Stimulated activated CD8-positive, alpha-beta memory T cell treated with anti-CD3 and anti-CD28 coated beads, Interleukin-15, amount 100 ng/mL, for 24 hours (primary cell): ENCODE data around the gene WDR93.
A peak's percentile ranks its signal among the peaks of the same experiment; 100 is the strongest.

ENCODE experiments used
- DNase-seq: peaks from one replicate; pipeline ENCODE4 v3.0.0-alpha.2; 2020; ENCODE audit warnings: low read depth

The WDR93 gene

GRCh38 chr15:89690276-89691218, at the start of gene WDR93, which contains the start of gene PEX11A:
Gene WDR93, plus strand, starts transcription at chr15:89690811. Its CDS starts 10,936 bp downstream, at chr15:89701747.
Gene PEX11A, minus strand, starts transcription at chr15:89690754. Its CDS starts 122 bp downstream, at chr15:89690632.
- peak; percentile 66 for DNase-seq

GRCh38 chr15:89641053-89641452, 49.6 kb upstream of the WDR93 start:
- no peak for DNase-seq

- DNase-seq = no peak
These were observed 48.5 kb upstream of the WDR93 start for GRCh38 chr15:89642106-89642505.

- DNase-seq = no peak
These were observed 44.9 kb upstream of the WDR93 start for GRCh38 chr15:89645680-89646079.

GRCh38 chr15:89646416-89647141, 44.0 kb upstream of the WDR93 start:
- no peak for DNase-seq

DNA sequence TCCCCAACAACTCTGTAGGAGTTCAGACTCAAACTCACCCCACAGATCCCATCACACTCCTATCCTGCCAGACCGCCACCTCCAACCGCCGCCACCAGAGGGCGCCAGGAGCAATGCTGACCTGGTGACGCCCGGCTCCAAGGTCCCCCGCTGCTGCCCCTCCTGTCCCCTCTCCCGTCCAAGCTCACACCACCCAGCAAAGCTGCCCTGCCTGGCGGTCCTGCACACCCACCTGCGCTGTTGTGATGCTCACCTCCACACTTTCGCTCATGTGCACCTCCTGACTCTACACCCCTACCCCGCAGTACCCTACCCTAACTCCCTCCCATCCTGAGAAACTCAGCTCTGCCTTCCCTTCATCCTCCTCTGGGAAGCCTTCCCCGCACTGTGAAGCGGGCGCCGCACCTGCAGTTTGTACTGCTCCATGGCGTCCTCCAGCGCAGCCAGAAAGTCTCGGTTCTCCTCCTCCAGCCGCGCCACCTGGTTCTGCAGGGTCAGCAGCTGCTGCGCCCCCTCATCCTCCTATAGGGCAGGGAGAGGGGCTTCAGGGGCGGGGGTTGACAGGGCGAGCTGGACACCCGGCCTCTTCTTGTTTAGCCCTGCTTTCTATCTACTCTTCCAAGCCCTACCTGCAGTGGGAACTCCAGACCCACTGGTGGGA, 43.3 kb upstream of the WDR93 start:
- peak; percentile 55 for DNase-seq

- no peak for DNase-seq
These were observed 42.3 kb upstream of the WDR93 start for GRCh38 chr15:89648106-89649012.

DNA sequence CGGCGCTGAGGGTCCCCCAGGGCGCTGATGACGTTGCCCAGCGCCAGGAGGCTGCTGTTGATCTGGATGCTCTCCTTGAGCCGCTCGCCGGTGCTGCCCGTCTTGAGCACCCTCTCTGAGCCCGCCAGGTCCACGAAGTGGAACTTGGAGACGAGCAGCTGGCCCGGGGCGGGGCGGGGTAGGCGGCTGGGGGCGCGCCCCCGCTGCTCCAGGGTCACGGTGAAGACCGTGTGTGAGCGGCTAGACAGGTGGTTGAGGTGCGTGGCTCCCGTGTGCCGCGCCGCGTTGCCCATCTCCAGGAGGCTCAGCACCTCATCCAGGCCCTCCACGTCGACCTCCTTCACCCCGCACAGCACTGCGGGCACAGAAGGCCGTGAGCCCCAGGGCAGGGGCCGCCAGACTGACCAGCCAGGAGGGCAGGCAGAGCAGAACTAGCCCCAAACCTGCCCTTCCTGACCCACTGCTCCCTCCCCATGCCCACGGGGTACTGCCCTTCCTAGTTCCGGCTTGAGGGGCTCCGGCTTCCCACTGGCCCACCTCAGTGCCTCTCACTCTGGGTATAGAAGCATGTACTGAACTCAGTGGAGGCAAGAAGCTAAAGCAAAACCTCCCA, 41.5 kb upstream of the WDR93 start:
- DNase-seq = no peak

GRCh38 chr15:89649716-89650115, 40.9 kb upstream of the WDR93 start:
- DNase-seq = no peak

GRCh38 chr15:89652131-89652530, 38.5 kb upstream of the WDR93 start:
- DNase-seq = no peak

GRCh38 chr15:89652666-89653065, 37.9 kb upstream of the WDR93 start:
- DNase-seq = no peak

DNA sequence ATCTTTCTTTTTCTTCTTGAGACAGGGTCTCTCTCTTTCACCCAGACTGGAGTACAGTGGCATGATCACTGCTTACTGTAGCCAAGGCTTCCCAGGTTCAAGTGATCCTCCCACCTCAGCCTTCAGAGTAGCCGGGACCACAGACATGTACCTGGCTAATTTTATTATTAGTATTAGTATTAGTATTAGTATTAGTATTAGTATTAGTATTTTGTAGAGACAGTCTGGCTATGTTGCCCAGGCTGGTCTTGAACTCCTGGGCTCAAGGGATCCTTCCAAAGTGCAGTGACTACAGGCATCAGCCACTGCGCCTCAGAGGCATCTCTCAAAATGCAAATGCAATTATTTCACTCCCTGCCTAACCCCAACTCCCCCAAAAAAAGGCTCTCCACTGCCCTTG, 37.0 kb upstream of the WDR93 start:
- no peak for DNase-seq

GRCh38 chr15:89654301-89654761, 36.3 kb upstream of the WDR93 start:
- no peak for DNase-seq

GRCh38 chr15:89654847-89655805, 35.5 kb upstream of the WDR93 start, which contains the start of gene KIF7:
Gene KIF7, minus strand, starts transcription at chr15:89655467. Its CDS starts 2,537 bp downstream, at chr15:89652930.
- no peak for DNase-seq

GRCh38 chr15:89656116-89656815, 34.3 kb upstream of the WDR93 start:
- no peak for DNase-seq

- no peak for DNase-seq
These were observed 32.9 kb upstream of the WDR93 start for GRCh38 chr15:89657686-89658200.

DNA sequence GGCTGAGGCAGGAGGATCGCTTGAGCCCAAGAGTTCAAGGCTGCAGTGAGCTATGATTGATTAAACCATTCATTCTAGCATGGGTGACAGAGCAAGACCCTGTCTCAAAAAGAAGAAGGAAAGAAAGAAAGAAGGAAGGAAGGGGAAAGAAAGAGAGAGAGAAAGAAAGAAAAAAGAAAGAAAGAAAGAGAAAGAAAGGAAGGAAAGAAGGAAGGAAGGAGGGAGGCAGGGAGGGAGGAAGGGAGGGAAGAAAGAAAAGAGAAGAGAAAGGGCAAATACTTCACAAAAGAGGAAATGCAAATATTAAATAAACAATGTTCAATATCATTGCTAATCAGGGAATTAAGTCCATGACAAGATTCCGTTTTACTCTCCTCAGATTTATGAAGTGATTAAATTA, 31.3 kb upstream of the WDR93 start:
- DNase-seq = no peak

DNA sequence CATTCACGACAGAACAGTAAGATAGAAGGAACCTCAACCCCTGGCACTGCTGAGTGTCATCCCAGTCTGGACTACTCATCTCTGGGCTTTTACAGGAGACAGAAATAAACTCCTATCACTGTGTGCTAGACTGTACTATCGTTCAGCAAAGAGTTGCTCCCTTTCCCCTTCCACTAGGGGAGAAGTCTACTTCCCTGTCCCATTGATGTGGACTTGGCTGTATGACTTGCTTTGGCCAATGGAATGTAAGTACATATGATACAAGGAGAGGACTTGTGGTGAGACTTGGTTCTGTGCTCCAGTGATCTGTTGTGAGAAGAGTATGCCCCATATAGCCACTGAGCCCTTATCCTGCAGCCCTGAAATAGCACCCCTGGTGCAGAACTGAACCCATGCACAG, 30.1 kb upstream of the WDR93 start:
- no peak for DNase-seq
